Ascending aorta (tissue), 2 donors: ENCODE data around the gene PVALEF. TPM values are rescaled to one million over a fixed set of nuclear protein-coding genes. Genes with fewer than 3 reads are reported as not detected.

Experiments
- DNase-seq, 2 donors: peaks; one replicate each; pipeline ENCODE4 v3.0.0-alpha.2; 2019; ENCODE audit warnings: low spot score in 2 of 2
- H3K27ac ChIP-seq, 2 donors: fragments of 200-600 bp; sonication (generic); one replicate each; pipeline ENCODE4 v1.5.1; 2016 to 2017; ENCODE audit warnings: mild to moderate bottlenecking in 1 of 2
- H3K27me3 ChIP-seq: fragments of 200-600 bp; sonication (generic); one replicate; pipeline ENCODE4 v1.5.1; 2017
- H3K36me3 ChIP-seq, 2 donors: fragments of 200-600 bp; sonication (generic); one replicate each; pipeline ENCODE4 v1.5.1; 2016
- H3K4me1 ChIP-seq, 2 donors: fragments of 200-600 bp; sonication (generic); one replicate each; pipeline ENCODE4 v1.5.1; 2016 to 2017; ENCODE audit warnings: mild to moderate bottlenecking in 1 of 2
- H3K4me3 ChIP-seq, 2 donors: fragments of 200-600 bp; sonication (generic); one replicate each; pipeline ENCODE4 v1.5.1; 2016 to 2017; ENCODE audit warnings: mild to moderate bottlenecking in 1 of 2
- H3K9me3 ChIP-seq, 2 donors: fragments of 200-600 bp; sonication (generic); one replicate each; pipeline ENCODE4 v1.5.1; 2016
- CTCF ChIP-seq, 3 experiments: fragments of 200-600 bp in 2 of 3; fragments of 450-650 bp in 1 of 3; sonication (generic) in 2 of 3; IDR thresholded peaks; one replicate each; pipeline ENCODE4 v1.5.1; 2016 to 2019; ENCODE audit warnings: antibody characterized with exemption in 3 of 3, mild to moderate bottlenecking in 1 of 3, moderate library complexity in 1 of 3
- intact Hi-C: fragments of 100-400 bp; cut with DNase I; formaldehyde crosslinking; loops from one replicate; pipeline ENCODE4 v1.15.1; 2023
- total RNA-seq: library from RNA; depleted of rRNA; stranded (reverse); fragments of >200 nt; gene quantifications from one replicate; pipeline ENCODE4 v1.1.0, GENCODE V29; 2016

PVALEF gene
- total RNA-seq, 1 donor from 2014 or later = not detected

DNA sequence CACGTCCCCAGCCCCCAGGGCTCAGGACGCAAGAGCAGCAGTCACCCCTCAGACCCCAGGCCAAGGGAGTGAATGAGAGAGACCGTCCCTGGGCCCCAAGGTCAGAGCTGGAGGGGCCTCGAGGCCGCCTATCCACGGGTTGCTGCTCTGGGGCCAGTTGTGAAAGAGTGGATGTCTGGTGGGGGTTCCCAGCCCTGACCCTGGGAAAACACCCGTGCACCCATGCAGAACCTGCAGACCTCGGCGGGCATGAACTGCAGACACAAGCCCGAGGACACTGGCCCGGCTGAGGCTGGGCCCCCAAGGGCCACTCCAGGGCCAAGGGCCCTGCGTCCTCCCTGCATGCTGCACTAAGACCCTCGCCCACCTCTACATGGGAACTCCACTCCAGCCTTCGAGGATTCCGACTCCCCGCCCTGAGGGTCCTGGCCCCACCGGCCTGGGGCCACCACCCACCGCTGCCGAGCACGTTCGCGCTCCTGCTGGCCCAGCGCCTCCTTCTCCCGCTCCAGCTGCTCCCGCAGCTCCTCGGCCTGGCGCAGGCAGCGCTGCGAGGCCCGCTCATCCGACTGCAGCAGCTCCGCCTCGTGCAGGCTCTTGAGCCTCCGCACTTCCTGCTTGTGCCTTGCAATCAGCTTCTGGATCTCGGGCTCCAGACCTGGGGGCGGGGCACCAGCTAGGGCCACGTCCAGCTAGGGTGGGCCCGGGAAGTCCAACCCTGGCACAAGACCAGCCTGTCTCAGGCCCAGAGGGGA, 28.3 kb downstream of the PVALEF start:
- DNase-seq = no peak
- Histone ChIP-seq H3K9me3 (no peaks in the 10 kb centered on the region), H3K27ac (no peak overlapping the region), H3K4me3 (no peak overlapping the region), H3K27me3 (no peaks in the 10 kb centered on the region), H3K4me1 (no peaks in the 10 kb centered on the region), H3K36me3 (peaks cover under 1 to 8% of the 10 kb centered on the region in 2 donors)
- intact Hi-C loops = no loop called here
- no peak for TF ChIP-seq CTCF (IDR thresholded peaks at IDR 0.05)

GRCh38 chr17:81194225-81194760, 29.0 kb downstream of the PVALEF start:
- no peak overlapping the region for H3K27ac ChIP-seq
- TF ChIP-seq CTCF (IDR thresholded peaks at IDR 0.05) = no peak
- no peaks in the 10 kb centered on the region for H3K9me3 ChIP-seq
- no peaks in the 10 kb centered on the region for H3K27me3 ChIP-seq
- intact Hi-C loops = no loop called here
- no peak overlapping the region for H3K4me3 ChIP-seq
- H3K36me3 ChIP-seq = peaks cover 6 to 8% of the 10 kb centered on the region in 2 donors
- DNase-seq = no peak
- no peaks in the 10 kb centered on the region for H3K4me1 ChIP-seq

- DNase-seq = no peak
- no peak for TF ChIP-seq CTCF (IDR thresholded peaks at IDR 0.05)
- H3K4me1 ChIP-seq = no peaks in the 10 kb centered on the region
- no peak overlapping the region for H3K4me3 ChIP-seq
- intact Hi-C loops = no loop called here
- H3K27ac ChIP-seq = peak overlapping the region in 1 of 2 donors; percentile 14
- no peaks in the 10 kb centered on the region for H3K27me3 ChIP-seq
- H3K36me3 ChIP-seq = peaks cover 6 to 8% of the 10 kb centered on the region in 2 donors
- H3K9me3 ChIP-seq = no peaks in the 10 kb centered on the region
Observed at GRCh38 chr17:81194941-81195901, 29.9 kb downstream of the PVALEF start.

GRCh38 chr17:81195941-81196495, 30.7 kb downstream of the PVALEF start:
- intact Hi-C loops = no loop called here
- H3K27ac ChIP-seq = peak overlapping the region in 1 of 2 donors; percentile 14
- no peak for TF ChIP-seq CTCF (IDR thresholded peaks at IDR 0.05)
- peaks cover 6 to 8% of the 10 kb centered on the region in 2 donors for H3K36me3 ChIP-seq
- no peaks in the 10 kb centered on the region for H3K9me3 ChIP-seq
- no peaks in the 10 kb centered on the region for H3K27me3 ChIP-seq
- H3K4me1 ChIP-seq = no peaks in the 10 kb centered on the region
- no peak for DNase-seq
- no peak overlapping the region for H3K4me3 ChIP-seq
